ENCODE data around the gene TBX2. TPM values are rescaled to one million over a fixed set of nuclear protein-coding genes. Genes with fewer than 3 reads are reported as not detected.

The TBX2 gene
- total RNA-seq, 1 donor from 2014 or later = 122 TPM

GRCh38 chr17:61362852-61363600, 36.6 kb upstream of the TBX2 start:
- no peak overlapping the region for H3K4me3 ChIP-seq
- no peak for TF ChIP-seq CTCF (IDR thresholded peaks at IDR 0.05)
- intact Hi-C loops (cut with DNase I) = no loop called here
- H3K36me3 ChIP-seq = no peaks in the 10 kb centered on the region
- no peak overlapping the region for H3K27ac ChIP-seq
- no peaks in the 10 kb centered on the region for H3K27me3 ChIP-seq
- H3K9me3 ChIP-seq = no peaks in the 10 kb centered on the region
- H3K4me1 ChIP-seq = no peaks in the 10 kb centered on the region
- no peak for ATAC-seq
- no peak for DNase-seq

- ATAC-seq (no peak), DNase-seq (no peak)
- H3K4me1 ChIP-seq = no peaks in the 10 kb centered on the region
- intact Hi-C loops (cut with DNase I) = no loop called here
- no peak overlapping the region for H3K27ac ChIP-seq
- TF ChIP-seq CTCF (IDR thresholded peaks at IDR 0.05) = no peak
- H3K27me3 ChIP-seq = no peaks in the 10 kb centered on the region
- H3K9me3 ChIP-seq = no peaks in the 10 kb centered on the region
- no peak overlapping the region for H3K4me3 ChIP-seq
- H3K36me3 ChIP-seq = no peaks in the 10 kb centered on the region
Measured at GRCh38 chr17:61363601-61364462, 35.8 kb upstream of the TBX2 start.

GRCh38 chr17:61364463-61364846, 35.2 kb upstream of the TBX2 start:
- DNase-seq = no peak
- intact Hi-C loops (cut with DNase I) = no loop called here
- no peak for ATAC-seq
- no peaks in the 10 kb centered on the region for H3K36me3 ChIP-seq
- no peaks in the 10 kb centered on the region for H3K27me3 ChIP-seq
- no peak for TF ChIP-seq CTCF (IDR thresholded peaks at IDR 0.05)
- H3K4me3 ChIP-seq = no peak overlapping the region
- H3K27ac ChIP-seq = no peak overlapping the region
- H3K9me3 ChIP-seq = no peaks in the 10 kb centered on the region
- no peaks in the 10 kb centered on the region for H3K4me1 ChIP-seq

- H3K27ac ChIP-seq = no peak overlapping the region
- intact Hi-C loops (cut with DNase I) = no loop called here
- ATAC-seq (no peak), DNase-seq (no peak)
- H3K4me1 ChIP-seq = no peaks in the 10 kb centered on the region
- H3K36me3 ChIP-seq = no peaks in the 10 kb centered on the region
- TF ChIP-seq CTCF (IDR thresholded peaks at IDR 0.05) = no peak
- H3K9me3 ChIP-seq = no peaks in the 10 kb centered on the region
- no peak overlapping the region for H3K4me3 ChIP-seq
- no peaks in the 10 kb centered on the region for H3K27me3 ChIP-seq
Measured at GRCh38 chr17:61366076-61366714, 33.4 kb upstream of the TBX2 start.

GRCh38 chr17:61366715-61367413, 32.8 kb upstream of the TBX2 start:
- DNase-seq = no peak
- no peaks in the 10 kb centered on the region for H3K9me3 ChIP-seq
- no peak for TF ChIP-seq CTCF (IDR thresholded peaks at IDR 0.05)

More at GRCh38 chr17:61366715-61367413, 32.8 kb upstream of the TBX2 start:
- Histone ChIP-seq H3K4me3 (no peak overlapping the region), H3K27me3 (no peaks in the 10 kb centered on the region), H3K36me3 (no peaks in the 10 kb centered on the region), H3K27ac (no peak overlapping the region), H3K4me1 (no peaks in the 10 kb centered on the region)
- intact Hi-C loops (cut with DNase I) = no loop called here
- no peak for ATAC-seq
